ENCODE data around the gene SH3RF1. TPM values are rescaled to one million over a fixed set of nuclear protein-coding genes. Genes with fewer than 3 reads are reported as not detected.
"Not testable (repeated sequence)": the region's sequence is repeated elsewhere in the genome, so short reads cannot be mapped to it uniquely, and the experiment has no call there.

Gene SH3RF1
- total RNA-seq, 2 donors from 2014 or later: 17.1 to 17.4 TPM

GRCh38 chr4:169203891-169204290, 66.9 kb downstream of the SH3RF1 start:
- Histone ChIP-seq H3K36me3 (replicated peaks in 1 of 2; ENCODE audit: insufficient read depth in 1 of 2, low read depth in 2 of 2) (no peaks in the 10 kb centered on the region), H3K27me3 (no peaks in the 10 kb centered on the region), H3K4me1 (peaks cover 38% of the 10 kb centered on the region), H3K4me3 (no peak overlapping the region), H3K9me3 (no peaks in the 10 kb centered on the region), H3K27ac (peak overlapping the region in 3 of 4 donors; percentile 49 to 77 (median 61))
- WGBS, 2 donors: 55 to 57% methylated on average over 6 of the region's 6 CpGs
- no peak for DNase-seq
- TF ChIP-seq CTCF (IDR thresholded peaks at IDR 0.05) (no peak), POLR2A (IDR thresholded peaks at IDR 0.05) (no peak)
- intact Hi-C loops (cut with DNase I): no loop called here
- peak; percentile 54 for ATAC-seq

DNA sequence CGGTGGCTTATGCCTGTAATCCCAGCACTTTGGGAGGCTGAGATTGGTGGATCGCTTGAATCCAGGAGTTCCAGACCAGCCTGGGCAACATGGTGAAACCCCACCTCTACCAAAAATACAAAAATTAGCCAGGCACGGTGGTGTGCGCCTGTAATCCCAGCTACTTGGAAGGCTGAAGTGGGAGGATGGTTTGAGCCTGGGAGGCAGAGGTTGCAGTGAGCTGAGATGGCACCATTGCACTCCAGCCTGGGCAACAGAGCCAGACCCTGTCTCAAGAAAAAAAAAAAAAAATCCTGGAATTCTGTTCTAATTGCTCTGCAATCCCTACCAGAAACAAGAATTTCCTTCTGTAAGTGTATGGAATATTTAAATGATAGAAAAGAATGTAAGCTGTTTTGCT, 67.5 kb downstream of the SH3RF1 start:
- H3K36me3 ChIP-seq (replicated peaks in 1 of 2; ENCODE audit: insufficient read depth in 1 of 2, low read depth in 2 of 2); H3K9me3 ChIP-seq; intact Hi-C loops (cut with DNase I); ATAC-seq; DNase-seq; H3K27me3 ChIP-seq; H3K4me3 ChIP-seq: not testable (repeated sequence)
- H3K4me1 ChIP-seq: peaks cover 38% of the 10 kb centered on the region
- WGBS, 2 donors: 84 to 86% methylated on average over 4 of the region's 4 CpGs
- H3K27ac ChIP-seq: peak overlapping the region in 3 of 4 donors; percentile 49 to 77 (median 61)

DNA sequence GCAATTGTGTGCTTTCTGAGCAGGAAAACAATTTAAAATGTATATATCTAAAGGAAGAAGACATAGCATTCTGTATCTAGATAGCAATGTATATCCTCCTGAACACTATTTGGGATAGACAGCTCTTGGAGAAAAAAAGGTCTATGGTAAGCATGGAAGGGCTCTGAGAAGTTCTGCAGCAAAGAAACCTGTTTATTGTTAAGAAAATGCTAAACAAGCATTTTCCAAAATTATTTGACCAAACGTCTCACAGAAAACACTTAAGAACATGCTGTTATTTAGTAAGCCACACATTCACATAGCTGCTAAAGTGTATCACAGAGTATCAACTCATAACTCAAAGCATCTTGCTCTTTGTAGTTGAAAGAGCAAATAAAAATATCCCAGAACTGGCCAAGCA, 67.9 kb downstream of the SH3RF1 start:
- intact Hi-C loops (cut with DNase I): no loop called here
- WGBS, 2 donors: 45 to 50% methylated on average over 1 of the region's 1 CpG
- peak overlapping the region in 3 of 4 donors; percentile 49 to 77 (median 61) for H3K27ac ChIP-seq
- peaks cover 38% of the 10 kb centered on the region for H3K4me1 ChIP-seq
- H3K36me3 ChIP-seq (replicated peaks in 1 of 2; ENCODE audit: insufficient read depth in 1 of 2, low read depth in 2 of 2): no peaks in the 10 kb centered on the region
- DNase-seq (no peak), ATAC-seq (no peak)
- TF ChIP-seq POLR2A (IDR thresholded peaks at IDR 0.05) (no peak), CTCF (IDR thresholded peaks at IDR 0.05) (no peak)
- no peak overlapping the region for H3K4me3 ChIP-seq
- no peaks in the 10 kb centered on the region for H3K27me3 ChIP-seq
- no peaks in the 10 kb centered on the region for H3K9me3 ChIP-seq

- no peak overlapping the region for H3K4me3 ChIP-seq
- no peak for TF ChIP-seq POLR2A (IDR thresholded peaks at IDR 0.05)
- TF ChIP-seq CTCF (IDR thresholded peaks at IDR 0.05): no peak
- peak; percentile 57 for ATAC-seq
- no peak for DNase-seq
- H3K27me3 ChIP-seq: no peaks in the 10 kb centered on the region
- peaks cover 38% of the 10 kb centered on the region for H3K4me1 ChIP-seq
- intact Hi-C loops (cut with DNase I): no loop called here
- peak overlapping the region in 3 of 4 donors; percentile 49 to 77 (median 61) for H3K27ac ChIP-seq
- H3K9me3 ChIP-seq: no peaks in the 10 kb centered on the region
- H3K36me3 ChIP-seq (replicated peaks in 1 of 2; ENCODE audit: insufficient read depth in 1 of 2, low read depth in 2 of 2): no peaks in the 10 kb centered on the region
- WGBS, 2 donors: 15 to 24% methylated on average over 3 of the region's 3 CpGs
These were observed 68.5 kb downstream of the SH3RF1 start for GRCh38 chr4:169202145-169202699.

- ATAC-seq (peak; percentile 59), DNase-seq (no peak)
- intact Hi-C loops (cut with DNase I): no loop called here
- Histone ChIP-seq H3K36me3 (replicated peaks in 1 of 2; ENCODE audit: insufficient read depth in 1 of 2, low read depth in 2 of 2) (no peaks in the 10 kb centered on the region), H3K4me3 (no peak overlapping the region), H3K27ac (peak overlapping the region; percentile 12 to 77 (median 55)), H3K27me3 (no peaks in the 10 kb centered on the region), H3K4me1 (peaks cover 38% of the 10 kb centered on the region), H3K9me3 (no peaks in the 10 kb centered on the region)
- TF ChIP-seq POLR2A (IDR thresholded peaks at IDR 0.05): no peak
- no peak for TF ChIP-seq CTCF (IDR thresholded peaks at IDR 0.05)
- 52 to 67% methylated on average over 5 of the region's 5 CpGs for WGBS, 2 donors
These were observed 69.3 kb downstream of the SH3RF1 start for GRCh38 chr4:169201222-169202144.

All from body of pancreas (tissue), 4 donors.